ENCODE data around the gene INTS1.
"Not testable (repeated sequence)": the region's sequence is repeated elsewhere in the genome, so short reads cannot be mapped to it uniquely, and the experiment has no call there.

DNA sequence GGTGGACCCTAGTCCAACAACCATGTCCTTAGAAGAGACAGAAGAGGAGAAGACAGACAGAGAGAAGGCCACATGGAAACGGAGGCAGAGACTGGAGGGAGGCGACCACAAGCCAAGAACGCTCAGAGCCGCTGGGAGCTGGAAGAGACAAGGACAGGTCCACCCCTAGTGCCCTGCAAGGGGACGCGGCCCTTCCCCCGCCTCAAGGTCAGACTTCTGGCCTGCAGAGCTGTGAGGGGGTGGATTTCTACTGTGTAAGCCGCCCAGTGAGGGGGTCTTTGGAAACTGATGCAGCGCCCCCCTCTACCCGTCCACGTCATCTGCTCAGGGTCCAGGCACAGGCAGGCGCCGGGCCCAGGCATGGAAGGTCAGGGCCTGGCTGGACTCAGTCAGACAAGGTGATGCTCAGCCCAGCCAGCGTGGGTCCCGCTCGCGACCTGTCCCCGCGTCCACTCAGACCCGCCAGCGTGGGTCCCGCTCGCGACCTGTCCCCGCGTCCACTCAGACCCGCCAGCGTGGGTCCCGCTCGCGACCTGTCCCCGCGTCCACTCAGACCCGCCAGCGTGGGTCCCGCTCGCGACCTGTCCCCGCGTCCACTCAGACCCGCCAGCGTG, 60.5 kb downstream of the INTS1 start:
- TF ChIP-seq, protein P1, sequence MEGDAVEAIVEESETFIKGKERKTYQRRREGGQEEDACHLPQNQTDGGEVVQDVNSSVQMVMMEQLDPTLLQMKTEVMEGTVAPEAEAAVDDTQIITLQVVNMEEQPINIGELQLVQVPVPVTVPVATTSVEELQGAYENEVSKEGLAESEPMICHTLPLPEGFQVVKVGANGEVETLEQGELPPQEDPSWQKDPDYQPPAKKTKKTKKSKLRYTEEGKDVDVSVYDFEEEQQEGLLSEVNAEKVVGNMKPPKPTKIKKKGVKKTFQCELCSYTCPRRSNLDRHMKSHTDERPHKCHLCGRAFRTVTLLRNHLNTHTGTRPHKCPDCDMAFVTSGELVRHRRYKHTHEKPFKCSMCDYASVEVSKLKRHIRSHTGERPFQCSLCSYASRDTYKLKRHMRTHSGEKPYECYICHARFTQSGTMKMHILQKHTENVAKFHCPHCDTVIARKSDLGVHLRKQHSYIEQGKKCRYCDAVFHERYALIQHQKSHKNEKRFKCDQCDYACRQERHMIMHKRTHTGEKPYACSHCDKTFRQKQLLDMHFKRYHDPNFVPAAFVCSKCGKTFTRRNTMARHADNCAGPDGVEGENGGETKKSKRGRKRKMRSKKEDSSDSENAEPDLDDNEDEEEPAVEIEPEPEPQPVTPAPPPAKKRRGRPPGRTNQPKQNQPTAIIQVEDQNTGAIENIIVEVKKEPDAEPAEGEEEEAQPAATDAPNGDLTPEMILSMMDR (IDR thresholded peaks at IDR 0.05; ENCODE audit: low read length) = not testable (repeated sequence)
- TF ChIP-seq EZH2phosphoT487 (IDR thresholded peaks at IDR 0.05; ENCODE audit: low read length) = not testable (repeated sequence)

Data from MM.1S (cell line).